ENCODE data around the gene RAD9A.
A peak's percentile ranks its signal among the peaks of the same experiment; 100 is the strongest.

The RAD9A gene

GRCh38 chr11:67357831-67358670 lies 33.7 kb upstream of the RAD9A start:
- peak; percentile 67 for DNase-seq (ENCODE audit: low read depth)

GRCh38 chr11:67364169-67364568 lies 27.6 kb upstream of the RAD9A start:
- no peak for DNase-seq (ENCODE audit: low read depth)

GRCh38 chr11:67364783-67365722 lies 26.7 kb upstream of the RAD9A start:
- no peak for DNase-seq (ENCODE audit: low read depth)

- no peak for DNase-seq (ENCODE audit: low read depth)
These were observed 25.9 kb upstream of the RAD9A start for GRCh38 chr11:67365736-67366444.

GRCh38 chr11:67366546-67366945 lies 25.2 kb upstream of the RAD9A start:
- no peak for DNase-seq (ENCODE audit: low read depth)

- DNase-seq (ENCODE audit: low read depth): no peak
These were observed 24.6 kb upstream of the RAD9A start for GRCh38 chr11:67366961-67367760.

GRCh38 chr11:67367761-67368227 lies 24.0 kb upstream of the RAD9A start:
- no peak for DNase-seq (ENCODE audit: low read depth)

- no peak for DNase-seq (ENCODE audit: low read depth)
These were observed 23.2 kb upstream of the RAD9A start for GRCh38 chr11:67368621-67369020.

GRCh38 chr11:67369275-67369674 lies 22.5 kb upstream of the RAD9A start:
- DNase-seq (ENCODE audit: low read depth): no peak

- peak; percentile 66 for DNase-seq (ENCODE audit: low read depth)
These were observed 21.9 kb upstream of the RAD9A start for GRCh38 chr11:67369801-67370284.

- DNase-seq (ENCODE audit: low read depth): peak; percentile 68
These were observed 21.3 kb upstream of the RAD9A start for GRCh38 chr11:67370351-67371076.

GRCh38 chr11:67371189-67371910 lies 20.4 kb upstream of the RAD9A start:
- peak; percentile 72 for DNase-seq (ENCODE audit: low read depth)

GRCh38 chr11:67371911-67372320 lies 19.9 kb upstream of the RAD9A start:
- DNase-seq (ENCODE audit: low read depth): no peak

- no peak for DNase-seq (ENCODE audit: low read depth)
These were observed 19.3 kb upstream of the RAD9A start for GRCh38 chr11:67372321-67372992.

GRCh38 chr11:67372993-67373647 lies 18.7 kb upstream of the RAD9A start, which contains the start of gene CLCF1:
CLCF1 (minus strand) TSS chr11:67373598; CDS start chr11:67373539, 59 bp downstream.
- peak; percentile 79 for DNase-seq (ENCODE audit: low read depth)

- DNase-seq (ENCODE audit: low read depth): peak; percentile 99
These were observed 17.9 kb upstream of the RAD9A start for GRCh38 chr11:67373648-67374570.

- peak; percentile 62 for DNase-seq (ENCODE audit: low read depth)
These were observed 17.1 kb upstream of the RAD9A start for GRCh38 chr11:67374571-67375281.
